ENCODE data around the gene DLGAP4. TPM values are rescaled to one million over a fixed set of nuclear protein-coding genes. Genes with fewer than 3 reads are reported as not detected.

The DLGAP4 gene
- polyA plus RNA-seq, 1 donor (not counting 4 experiments of a cell fraction or from before 2014, with no cell fraction given) = 9.6 TPM

GRCh38 chr20:36549942-36550789 is 244.0 kb downstream of the DLGAP4 start:
- H4K20me1 ChIP-seq (ENCODE audit: control insufficient read depth, extremely low read depth, insufficient read depth, low read length) = no peaks in the 10 kb centered on the region
- H3K36me3 ChIP-seq (ENCODE audit: control insufficient read depth in 2 of 2, extremely low read depth in 1 of 2, insufficient read depth in 2 of 2, low read length in 2 of 2) = no peaks in the 10 kb centered on the region
- H3K27ac ChIP-seq (ENCODE audit: control insufficient read depth, insufficient read depth, low read length) = no peak overlapping the region
- FAIRE-seq (no peak), DNase-seq (ENCODE audit: low read depth, low spot score) (no peak)
- TF ChIP-seq, protein P1, sequence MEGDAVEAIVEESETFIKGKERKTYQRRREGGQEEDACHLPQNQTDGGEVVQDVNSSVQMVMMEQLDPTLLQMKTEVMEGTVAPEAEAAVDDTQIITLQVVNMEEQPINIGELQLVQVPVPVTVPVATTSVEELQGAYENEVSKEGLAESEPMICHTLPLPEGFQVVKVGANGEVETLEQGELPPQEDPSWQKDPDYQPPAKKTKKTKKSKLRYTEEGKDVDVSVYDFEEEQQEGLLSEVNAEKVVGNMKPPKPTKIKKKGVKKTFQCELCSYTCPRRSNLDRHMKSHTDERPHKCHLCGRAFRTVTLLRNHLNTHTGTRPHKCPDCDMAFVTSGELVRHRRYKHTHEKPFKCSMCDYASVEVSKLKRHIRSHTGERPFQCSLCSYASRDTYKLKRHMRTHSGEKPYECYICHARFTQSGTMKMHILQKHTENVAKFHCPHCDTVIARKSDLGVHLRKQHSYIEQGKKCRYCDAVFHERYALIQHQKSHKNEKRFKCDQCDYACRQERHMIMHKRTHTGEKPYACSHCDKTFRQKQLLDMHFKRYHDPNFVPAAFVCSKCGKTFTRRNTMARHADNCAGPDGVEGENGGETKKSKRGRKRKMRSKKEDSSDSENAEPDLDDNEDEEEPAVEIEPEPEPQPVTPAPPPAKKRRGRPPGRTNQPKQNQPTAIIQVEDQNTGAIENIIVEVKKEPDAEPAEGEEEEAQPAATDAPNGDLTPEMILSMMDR (optimal IDR thresholded peaks at IDR 0.05 in 1 of 3, IDR thresholded peaks at IDR 0.05 in 1 of 3, conservative IDR thresholded peaks at IDR 0.05 in 1 of 3; ENCODE audit: extremely low read depth in 1 of 3, insufficient read depth in 2 of 3, low read length in 3 of 3) = no peak
- TF ChIP-seq EZH2 (IDR thresholded peaks at IDR 0.05; ENCODE audit: low read length) = no peak
- H3K79me2 ChIP-seq (ENCODE audit: control insufficient read depth, insufficient read depth, low read length) = no peaks in the 10 kb centered on the region
- no peak overlapping the region for H3K9ac ChIP-seq (ENCODE audit: control insufficient read depth, extremely low read depth, insufficient read depth, low read length)
- no peak overlapping the region for H3K4me3 ChIP-seq (ENCODE audit: control insufficient read depth in 2 of 3, extremely low read depth in 1 of 3, insufficient read depth in 2 of 3, low read depth in 1 of 3, low read length in 3 of 3)
- H3K27me3 ChIP-seq (ENCODE audit: control insufficient read depth, extremely low read depth, insufficient read depth, low read length) = no peaks in the 10 kb centered on the region
- dilution Hi-C loops (cut with MboI; ENCODE audit: extremely low pct_ligation_motif_present, low sequenced_read_pairs) = no loop called here
- no peaks in the 10 kb centered on the region for H3K9me1 ChIP-seq (ENCODE audit: control insufficient read depth, extremely low read depth, insufficient read depth, low read length)
- peaks cover 5% of the 10 kb centered on the region for H3K4me1 ChIP-seq (ENCODE audit: control insufficient read depth, extremely low read depth, insufficient read depth, low read length)
- H2AFZ ChIP-seq (ENCODE audit: control insufficient read depth, low read length) = no peak overlapping the region
- H3K4me2 ChIP-seq (ENCODE audit: control insufficient read depth, extremely low read depth, insufficient read depth, low read depth, low read length) = no peak overlapping the region
- no peaks in the 10 kb centered on the region for H3K9me3 ChIP-seq (ENCODE audit: control insufficient read depth, low read depth, low read length)

DNA sequence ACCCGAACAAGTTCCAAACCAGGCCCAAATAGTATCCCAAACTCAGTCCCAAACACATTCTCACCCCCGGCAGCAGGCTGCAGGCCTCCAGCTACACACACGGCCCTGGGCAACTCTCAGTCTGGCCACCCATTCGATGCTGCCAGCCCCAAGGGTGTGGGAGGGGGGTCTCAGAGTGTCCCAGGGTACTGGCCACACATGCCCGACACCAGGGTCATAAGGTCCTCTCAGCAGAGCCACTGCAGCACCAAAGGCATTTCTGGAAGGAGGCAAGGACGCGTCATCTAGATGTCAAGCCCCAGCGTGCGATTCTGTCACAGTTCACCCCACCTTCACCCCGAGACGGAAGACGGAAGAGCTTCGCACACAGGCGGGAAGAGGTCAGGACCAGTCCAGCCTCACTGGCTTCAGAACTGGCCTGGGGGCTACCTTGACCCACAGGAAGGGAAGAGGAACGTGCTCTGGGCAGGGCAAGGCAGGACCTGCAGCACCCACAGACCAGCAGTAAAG is 244.7 kb downstream of the DLGAP4 start:
- Histone ChIP-seq H3K27ac (ENCODE audit: control insufficient read depth, insufficient read depth, low read length) (no peak overlapping the region), H3K36me3 (ENCODE audit: control insufficient read depth in 2 of 2, extremely low read depth in 1 of 2, insufficient read depth in 2 of 2, low read length in 2 of 2) (no peaks in the 10 kb centered on the region), H3K9me3 (ENCODE audit: control insufficient read depth, low read depth, low read length) (no peaks in the 10 kb centered on the region), H3K4me3 (ENCODE audit: control insufficient read depth in 2 of 3, extremely low read depth in 1 of 3, insufficient read depth in 2 of 3, low read depth in 1 of 3, low read length in 3 of 3) (no peak overlapping the region), H4K20me1 (ENCODE audit: control insufficient read depth, extremely low read depth, insufficient read depth, low read length) (no peaks in the 10 kb centered on the region), H3K9ac (ENCODE audit: control insufficient read depth, extremely low read depth, insufficient read depth, low read length) (no peak overlapping the region), H3K4me2 (ENCODE audit: control insufficient read depth, extremely low read depth, insufficient read depth, low read depth, low read length) (no peak overlapping the region), H2AFZ (ENCODE audit: control insufficient read depth, low read length) (no peak overlapping the region), H3K4me1 (ENCODE audit: control insufficient read depth, extremely low read depth, insufficient read depth, low read length) (peaks cover 5% of the 10 kb centered on the region), H3K9me1 (ENCODE audit: control insufficient read depth, extremely low read depth, insufficient read depth, low read length) (no peaks in the 10 kb centered on the region), H3K27me3 (ENCODE audit: control insufficient read depth, extremely low read depth, insufficient read depth, low read length) (no peaks in the 10 kb centered on the region), H3K79me2 (ENCODE audit: control insufficient read depth, insufficient read depth, low read length) (no peaks in the 10 kb centered on the region)
- TF ChIP-seq, protein P1 (optimal IDR thresholded peaks at IDR 0.05 in 1 of 3, IDR thresholded peaks at IDR 0.05 in 1 of 3, conservative IDR thresholded peaks at IDR 0.05 in 1 of 3; ENCODE audit: extremely low read depth in 1 of 3, insufficient read depth in 2 of 3, low read length in 3 of 3) = no peak
- TF ChIP-seq EZH2 (IDR thresholded peaks at IDR 0.05; ENCODE audit: low read length) = no peak
- dilution Hi-C loops (cut with MboI; ENCODE audit: extremely low pct_ligation_motif_present, low sequenced_read_pairs) = no loop called here
- no peak for FAIRE-seq
- no peak for DNase-seq (ENCODE audit: low read depth, low spot score)
